Measurements from ENCODE around the gene C19orf33. TPM values are rescaled to one million over a fixed set of nuclear protein-coding genes. Genes with fewer than 3 reads are reported as not detected.

The C19orf33 gene
- total and polyA plus RNA-seq, 9 of the 15 experiments (the other 6 are each of a cell fraction or from before 2014, with no cell fraction given): 3.2 TPM; not detected in 8

- TF ChIP-seq MITF (IDR thresholded peaks at IDR 0.05): no peak
- TF ChIP-seq FOXA1 (IDR thresholded peaks at IDR 0.05; ENCODE audit: borderline replicate concordance): no peak
Measured at GRCh38 chr19:38316477-38317067, 12.5 kb downstream of the C19orf33 start (continued).

GRCh38 chr19:38317104-38317612, 13.1 kb downstream of the C19orf33 start:
- peaks cover 49 to 65% of the 10 kb centered on the region in 2 experiments for H3K4me1 ChIP-seq (replicated peaks in 1 of 2; ENCODE audit: control insufficient read depth in 2 of 2, insufficient read depth in 2 of 2, low read length in 2 of 2)
- H3K9me3 ChIP-seq (replicated peaks; ENCODE audit: control insufficient read depth, insufficient read depth, low read depth, low read length): no peaks in the 10 kb centered on the region
- H3K4me3 ChIP-seq: peak overlapping the region; percentile 38
- POLR2A ChIA-PET: no interaction called here
- CTCF ChIA-PET (ENCODE audit: low intra/inter-chr PET ratio): no interaction called here
- no peaks in the 10 kb centered on the region for H3K27me3 ChIP-seq (ENCODE audit: control insufficient read depth in 2 of 2, insufficient read depth in 2 of 2, low read length in 2 of 2)
- peak overlapping the region; percentile 73 for H3K4me2 ChIP-seq (ENCODE audit: insufficient read depth, low read length)
- H3K9me1 ChIP-seq (ENCODE audit: control insufficient read depth, insufficient read depth, low read length): no peaks in the 10 kb centered on the region
- H3K9ac ChIP-seq (ENCODE audit: insufficient read depth in 1 of 2, low read depth in 2 of 2, low read length in 2 of 2): peak overlapping the region; percentile 46 to 75; a peak in 3 of 4 replicates
- no peaks in the 10 kb centered on the region for H4K20me1 ChIP-seq (replicated peaks; ENCODE audit: control insufficient read depth, insufficient read depth, low read length)
- peaks cover 13% of the 10 kb centered on the region for H3K36me3 ChIP-seq (ENCODE audit: control insufficient read depth, insufficient read depth, low read length)
- peaks cover 33% of the 10 kb centered on the region for H3K79me2 ChIP-seq (ENCODE audit: control insufficient read depth, insufficient read depth, low read length)
- intact Hi-C loops (cut with micrococcal nuclease): no loop called here
- peak; percentile 69 for ATAC-seq
- in situ Hi-C loops (cut with MboI): no loop called here
- DNase-seq (ENCODE audit: extremely low read depth in 1 of 4, low spot score in 3 of 4): peak; percentile 91 to 97 (median 93)
- peak; percentile 100 for FAIRE-seq
- peak overlapping the region; percentile 85 for H3K27ac ChIP-seq (ENCODE audit: extremely low read depth, low read depth, low read length)
- peak overlapping the region; percentile 44; the same call in 1 of the 2 replicates for H2AFZ ChIP-seq (ENCODE audit: low read depth, low read length)
- WGBS (ENCODE audit: insufficient coverage, low coverage, missing lambda C conversion rate): 0% methylated on average over 11 of the region's 11 CpGs
- no TSS peak for BruUV-seq (replicated peaks)
- TF ChIP-seq DMBX1 (CRISPR knock-in tag; IDR thresholded peaks at IDR 0.05; ENCODE audit: borderline replicate concordance) (no peak), ZNF277 (CRISPR knock-in tag; IDR thresholded peaks at IDR 0.05; ENCODE audit: borderline replicate concordance) (no peak), ZNF592 (IDR thresholded peaks at IDR 0.05) (peak; percentile 76), LCOR (CRISPR knock-in tag; IDR thresholded peaks at IDR 0.05) (peak; percentile 93; the same call in 1 of the 2 replicates), JUND (IDR thresholded peaks at IDR 0.05; ENCODE audit: borderline replicate concordance, low read depth, low read length) (peak; percentile 78; the same call in 1 of the 2 replicates), JUND (tag; IDR thresholded peaks at IDR 0.05; ENCODE audit: borderline replicate concordance, low read depth, low read length) (no peak; the same call in 2 of the 3 replicates), BCOR (IDR thresholded peaks at IDR 0.05) (peak; percentile 86), TAL1 (IDR thresholded peaks at IDR 0.05) (peak; percentile 99), ZNF311 (CRISPR knock-in tag; IDR thresholded peaks at IDR 0.05) (0 out of 2 replicates have a peak, but pooled peaks have one; percentile 34), NCOA2 (IDR thresholded peaks at IDR 0.05; ENCODE audit: partially characterized antibody in 2 of 2) (peak in 1 of 2 experiments; percentile 82)

Data from K562 (cell line).